HG02642 (cell line): ENCODE results near the gene SOX5.

Experiments used
- ATAC-seq: cut with Tn5 transposase; IDR thresholded peaks from one replicate; pipeline ENCODE4 v1.9.1; 2021; ENCODE audit warnings: mild to moderate bottlenecking; ENCODE audit not compliant: unreplicated experiment, poor library complexity

SOX5 gene

GRCh38 chr12:23561364-23562345 lies 387.8 kb downstream of the SOX5 start:
- no peak for ATAC-seq

DNA sequence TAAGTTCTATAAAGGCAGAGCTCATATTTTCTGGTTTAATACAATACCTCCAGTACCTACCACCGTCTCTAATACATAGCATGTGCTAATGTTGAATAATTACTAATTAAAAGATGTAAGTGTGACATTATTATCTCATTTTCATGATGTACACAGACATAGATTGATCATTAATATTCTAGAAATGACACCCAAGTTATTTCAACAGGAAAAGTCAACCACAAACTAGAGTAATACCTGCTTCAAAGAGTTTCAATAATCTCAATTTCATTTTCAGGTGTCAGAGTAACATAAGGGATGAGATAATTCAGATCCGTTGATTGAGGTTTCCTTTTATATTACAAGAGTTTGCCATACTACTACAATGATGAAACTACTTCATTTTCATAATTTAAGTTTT lies 388.9 kb downstream of the SOX5 start:
- peak; percentile 78 for ATAC-seq

DNA sequence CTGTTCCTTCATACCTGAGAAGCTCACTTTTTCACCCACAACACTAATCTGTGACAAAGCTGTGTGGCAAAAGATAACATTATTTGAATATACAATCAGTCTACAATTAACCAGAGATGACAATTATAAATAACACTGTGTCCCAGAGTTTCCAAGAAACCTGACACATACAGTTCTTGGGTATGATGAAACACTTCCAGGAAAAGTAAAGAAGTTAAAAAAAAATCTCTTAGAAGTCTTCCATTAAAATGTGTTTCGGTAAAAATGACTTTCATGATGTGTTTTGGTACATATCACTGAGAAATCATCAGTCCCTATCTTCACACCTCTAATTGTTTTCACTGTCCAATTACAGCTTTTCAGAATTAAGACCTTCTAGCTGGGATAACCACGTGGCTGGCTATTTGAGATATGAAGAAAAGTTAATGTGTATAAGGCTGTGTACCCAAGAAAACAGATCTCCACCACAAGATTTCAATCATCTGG lies 390.2 kb downstream of the SOX5 start:
- no peak for ATAC-seq

GRCh38 chr12:23556661-23557060 lies 392.8 kb downstream of the SOX5 start:
- no peak for ATAC-seq

GRCh38 chr12:23555825-23556207 lies 393.7 kb downstream of the SOX5 start:
- no peak for ATAC-seq

DNA sequence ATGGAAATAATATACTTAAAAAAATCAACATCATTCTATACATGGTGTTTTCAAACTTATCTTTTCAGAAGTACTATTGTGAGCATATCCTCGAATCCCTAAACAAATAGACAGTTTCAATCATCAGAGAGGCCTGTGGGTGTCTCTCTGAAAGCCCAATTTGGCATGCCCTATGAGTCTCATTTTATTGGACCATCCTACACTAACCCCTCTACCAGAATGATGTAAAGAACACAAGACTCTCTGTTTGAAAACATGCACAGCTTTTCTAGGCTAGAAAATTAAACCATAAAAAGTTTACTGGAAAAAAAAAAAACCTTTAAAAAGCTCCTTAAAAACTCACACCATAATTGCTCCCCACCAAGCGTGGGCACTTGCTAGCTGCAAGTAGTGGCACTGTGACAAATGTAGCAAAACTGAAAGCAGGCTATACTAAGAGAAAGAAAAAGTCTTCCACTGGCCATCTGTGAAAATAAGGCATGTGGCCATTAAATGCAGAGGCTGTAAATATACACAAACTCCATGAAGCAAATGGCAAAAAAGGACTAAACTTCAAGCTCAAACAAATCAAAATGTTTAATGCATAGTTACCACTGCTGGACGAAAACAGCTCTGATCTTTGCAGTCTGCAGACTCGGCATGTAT lies 394.2 kb downstream of the SOX5 start:
- no peak for ATAC-seq

- ATAC-seq = no peak
Observed at GRCh38 chr12:23552417-23552816, 397.1 kb downstream of the SOX5 start.

DNA sequence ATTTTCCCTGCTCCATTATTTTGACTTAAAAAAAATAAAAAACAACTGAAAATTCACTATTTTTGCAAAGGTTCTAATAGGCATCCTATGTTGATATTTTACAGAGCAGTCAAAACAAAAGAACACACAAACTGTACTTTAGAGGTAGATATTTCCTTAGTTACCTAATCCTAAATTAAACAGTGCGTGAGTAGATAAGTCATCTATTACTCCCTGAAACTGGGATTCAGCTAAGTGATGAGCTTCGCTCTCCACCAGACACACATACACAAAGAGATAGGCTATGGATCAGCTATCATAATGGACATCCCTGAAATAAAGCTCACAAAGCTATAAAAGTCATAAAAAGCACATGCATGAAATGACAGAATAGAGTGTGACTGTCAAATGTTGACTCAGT lies 398.7 kb downstream of the SOX5 start:
- ATAC-seq = no peak

DNA sequence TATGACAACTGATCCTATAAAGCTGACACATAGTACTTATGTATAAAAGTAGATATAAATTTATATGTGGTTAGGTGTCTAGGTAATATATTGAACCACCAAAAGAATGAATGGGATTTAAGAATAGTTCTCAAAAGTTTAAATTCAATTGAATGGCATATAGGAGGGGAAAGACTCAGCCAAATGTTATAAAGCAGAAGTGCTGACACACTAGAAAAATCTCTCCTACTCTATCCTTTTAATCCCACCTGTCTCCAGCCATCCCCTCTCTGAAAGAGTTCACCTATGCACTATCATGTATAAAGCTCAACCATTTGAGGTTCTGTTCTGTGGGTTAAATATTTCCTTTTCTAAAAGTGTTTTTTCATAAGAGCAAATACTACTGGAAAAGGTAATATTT lies 400.7 kb downstream of the SOX5 start:
- ATAC-seq = no peak

GRCh38 chr12:23546756-23547155 lies 402.7 kb downstream of the SOX5 start:
- no peak for ATAC-seq

DNA sequence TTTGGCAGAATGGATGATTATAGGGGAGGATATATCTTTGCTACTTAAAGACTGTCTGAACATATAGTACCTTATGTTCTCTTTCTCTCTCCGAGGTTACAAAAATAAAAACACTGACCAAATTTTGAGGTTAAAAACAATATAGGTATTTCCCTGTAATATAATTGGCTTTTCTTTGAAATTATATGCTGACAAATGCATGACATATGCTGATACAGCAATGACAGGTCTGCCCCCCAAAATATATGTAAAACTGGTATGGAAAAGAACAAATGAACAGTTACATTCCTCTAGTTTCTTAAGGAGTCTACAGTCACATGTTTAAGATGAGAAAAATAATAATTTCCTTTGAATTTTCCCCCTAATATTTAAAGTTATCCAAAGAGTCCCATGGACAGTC lies 405.7 kb downstream of the SOX5 start:
- no peak for ATAC-seq

DNA sequence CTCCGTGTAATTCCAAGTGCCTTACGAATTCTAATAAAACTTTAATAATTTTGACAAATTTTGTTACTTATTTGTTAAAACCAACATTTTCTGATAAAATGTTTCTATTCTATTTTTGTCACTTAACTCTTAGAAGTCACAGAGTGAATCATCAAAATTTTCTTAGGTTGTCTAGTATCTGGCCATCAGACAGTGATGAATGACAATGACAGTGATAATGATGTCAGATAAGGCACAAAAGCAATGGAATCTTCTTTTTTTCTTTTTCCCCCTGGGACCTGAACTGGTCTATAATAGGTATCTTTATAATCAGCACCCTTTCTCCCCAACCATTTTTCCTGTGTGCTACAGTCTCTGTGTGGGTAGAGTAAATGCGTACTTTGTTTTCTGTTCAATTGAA lies 407.3 kb downstream of the SOX5 start:
- ATAC-seq = no peak

GRCh38 chr12:23540572-23540971 lies 408.9 kb downstream of the SOX5 start:
- no peak for ATAC-seq

GRCh38 chr12:23536293-23536692 lies 413.2 kb downstream of the SOX5 start:
- no peak for ATAC-seq

DNA sequence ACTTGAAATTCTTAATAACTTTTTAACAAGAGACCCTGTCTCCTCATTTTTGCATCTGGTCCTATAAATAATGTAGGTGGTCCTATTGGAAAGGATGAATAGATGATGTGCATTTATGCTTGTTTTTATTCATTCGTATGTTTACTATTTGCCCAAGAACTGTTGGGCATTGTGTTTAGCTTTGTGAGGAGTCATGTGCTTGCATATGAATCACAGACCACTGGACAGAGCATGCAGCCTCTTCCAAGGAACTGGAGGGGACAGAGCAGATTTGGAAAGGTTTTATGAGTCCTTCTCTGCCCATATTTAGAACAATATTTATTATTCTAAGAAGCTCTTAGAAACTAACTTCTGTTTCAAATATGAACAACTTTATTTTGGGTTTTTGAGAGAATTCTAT lies 414.0 kb downstream of the SOX5 start:
- no peak for ATAC-seq

GRCh38 chr12:23534196-23534595 lies 415.3 kb downstream of the SOX5 start:
- no peak for ATAC-seq

GRCh38 chr12:23533699-23534098 lies 415.8 kb downstream of the SOX5 start:
- no peak for ATAC-seq

GRCh38 chr12:23533265-23533664 lies 416.2 kb downstream of the SOX5 start:
- no peak for ATAC-seq

DNA sequence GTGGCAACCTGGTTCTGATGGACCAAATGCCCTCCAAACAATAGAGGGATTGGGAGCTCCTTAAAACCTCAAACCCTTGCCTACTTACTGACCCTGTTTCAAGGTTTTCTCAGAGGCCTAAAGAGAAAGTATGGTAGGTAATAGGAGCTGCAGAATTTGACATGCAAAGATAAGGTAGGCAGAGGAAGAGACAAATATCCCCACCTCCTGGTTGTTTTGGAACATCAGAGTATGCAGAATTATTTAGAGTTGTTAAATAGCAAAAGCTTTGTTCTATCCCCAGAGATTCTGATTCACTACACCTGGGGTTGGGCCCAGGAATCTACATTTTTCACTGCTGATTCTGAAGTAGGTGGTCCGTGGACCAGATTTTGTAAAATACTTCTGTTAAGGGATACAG lies 421.2 kb downstream of the SOX5 start:
- ATAC-seq = no peak

DNA sequence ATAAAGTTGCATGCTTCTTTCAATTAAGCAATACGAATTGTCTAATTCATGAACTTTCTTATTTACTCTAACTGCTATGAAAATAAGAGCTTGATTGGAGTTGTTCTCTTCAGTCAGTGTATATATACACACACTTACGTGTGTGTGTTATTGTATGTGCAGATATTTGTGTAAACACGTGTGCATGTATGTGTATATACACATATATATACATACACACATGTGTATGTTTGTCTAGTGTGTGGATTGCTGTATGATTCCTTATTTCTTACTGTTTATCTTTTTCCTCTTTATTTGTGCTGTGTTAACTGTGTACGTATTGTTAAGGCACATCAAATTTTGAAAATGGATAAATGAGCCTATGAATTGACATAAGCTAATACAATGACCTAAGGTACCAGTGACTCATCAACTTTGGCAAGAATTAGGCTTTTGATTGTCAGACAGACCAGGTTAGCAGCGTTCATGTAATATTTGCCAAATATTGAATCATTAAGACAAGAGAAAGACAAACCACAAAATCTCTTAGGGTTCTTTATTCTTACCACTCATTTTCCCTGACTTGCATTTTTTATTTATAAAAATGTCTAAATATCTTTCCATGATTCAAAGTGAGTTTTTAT lies 423.9 kb downstream of the SOX5 start:
- no peak for ATAC-seq

DNA sequence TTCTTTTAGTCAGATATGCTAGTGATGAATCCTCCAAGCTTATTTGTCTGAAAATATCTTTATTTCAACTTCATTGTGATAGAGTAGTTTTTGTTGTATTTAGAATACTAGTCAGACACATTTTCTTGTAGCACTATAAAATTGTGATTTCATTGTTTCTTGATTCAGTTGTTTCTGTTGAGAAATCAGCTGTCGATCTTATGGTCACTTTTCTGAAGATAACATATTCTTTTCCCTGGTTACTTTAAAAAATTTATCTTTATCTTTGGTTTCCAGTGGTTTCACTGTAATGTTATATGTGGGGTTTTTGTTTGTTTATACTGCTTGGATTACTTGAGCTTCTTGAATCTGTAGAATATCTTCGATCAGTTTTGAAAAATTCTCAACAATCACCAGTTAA lies 426.1 kb downstream of the SOX5 start:
- no peak for ATAC-seq
